Upper lobe of left lung (tissue), 6 donors: Measurements from ENCODE around the gene ZCCHC7. TPM values are rescaled to one million over a fixed set of nuclear protein-coding genes. Genes with fewer than 3 reads are reported as not detected.

Source experiments
- ATAC-seq, 2 donors: fragments of 200-7000 bp; cut with Tn5 transposase; one replicate each; pipeline ENCODE4 v1.9.1; 2022; ENCODE audit warnings: mild to moderate bottlenecking in 2 of 2, moderate library complexity in 2 of 2; ENCODE audit not compliant: low FRiP score in 2 of 2
- DNase-seq, 2 donors: peaks; one replicate each; pipeline ENCODE4 v3.0.0-alpha.2; 2019 to 2020
- H3K27ac ChIP-seq, 4 donors: fragments of 200-600 bp; sonication (generic); one replicate each; pipeline ENCODE4 v1.5.1; 2016 to 2019
- H3K27me3 ChIP-seq, 4 donors: fragments of 200-600 bp; sonication (generic); one replicate each; pipeline ENCODE4 v1.5.1; 2017 to 2019
- H3K36me3 ChIP-seq, 4 donors: fragments of 200-600 bp; sonication (generic); one replicate each; pipeline ENCODE4 v1.5.1; 2016 to 2019
- H3K4me1 ChIP-seq, 4 donors: fragments of 200-600 bp; sonication (generic); one replicate each; pipeline ENCODE4 v1.5.1; 2018 to 2019
- H3K4me3 ChIP-seq, 4 donors: fragments of 200-600 bp; sonication (generic); one replicate each; pipeline ENCODE4 v1.5.1; 2017 to 2019; ENCODE audit warnings: mild to moderate bottlenecking in 2 of 4, moderate library complexity in 1 of 4
- H3K9me3 ChIP-seq, 4 donors: fragments of 200-600 bp; sonication (generic); one replicate each; pipeline ENCODE4 v1.5.1; 2018 to 2019
- CTCF ChIP-seq, 6 experiments: fragments of 450-650 bp in 4 of 6; fragments of 200-600 bp in 2 of 6; sonication (generic) in 2 of 6; IDR thresholded peaks; one replicate each; pipeline ENCODE4 v1.5.1; 2016 to 2019; ENCODE audit warnings: antibody characterized with exemption in 6 of 6
- EP300 ChIP-seq, 4 donors: sonication (generic); formaldehyde crosslinking; IDR thresholded peaks; one replicate each; pipeline ENCODE4 v1.5.1; 2017; ENCODE audit warnings: antibody characterized with exemption in 4 of 4, control low read depth in 2 of 4
- POLR2A ChIP-seq, 4 donors: fragments of 450-650 bp; IDR thresholded peaks; one replicate each; pipeline ENCODE4 v1.5.1; 2016 to 2017; ENCODE audit warnings: antibody characterized with exemption in 4 of 4, mild to moderate bottlenecking in 2 of 4
- POLR2AphosphoS5 ChIP-seq, 2 donors: sonication (generic); formaldehyde crosslinking; IDR thresholded peaks; one replicate each; pipeline ENCODE4 v1.5.1; 2017; ENCODE audit warnings: antibody characterized with exemption in 2 of 2
- WGBS, 2 donors: methylation state at CpG; one replicate each; pipeline ENCODE4 v1.1.5; 2017 to 2018; 5-methylcytosine and 5-hydroxymethylcytosine counted together
- total RNA-seq, 6 donors: library from RNA; depleted of rRNA in 4 of 6; stranded (reverse); fragments of >200 nt in 4 of 6; gene quantifications; one replicate each; pipeline versions ENCODE4 v1.1.0 to v1.2.1, GENCODE V29; 2016 to 2021
- donor health status: DM: no; HTN: no; CAD: no; lungs with moderate emphysema.
- donor health status: DM: no; HTN: yes; CAD: no; lungs with severe emphysema.

Gene ZCCHC7
- total RNA-seq, 6 donors from 2014 or later, result 11.1 to 44.0 (median 18.7) TPM

DNA sequence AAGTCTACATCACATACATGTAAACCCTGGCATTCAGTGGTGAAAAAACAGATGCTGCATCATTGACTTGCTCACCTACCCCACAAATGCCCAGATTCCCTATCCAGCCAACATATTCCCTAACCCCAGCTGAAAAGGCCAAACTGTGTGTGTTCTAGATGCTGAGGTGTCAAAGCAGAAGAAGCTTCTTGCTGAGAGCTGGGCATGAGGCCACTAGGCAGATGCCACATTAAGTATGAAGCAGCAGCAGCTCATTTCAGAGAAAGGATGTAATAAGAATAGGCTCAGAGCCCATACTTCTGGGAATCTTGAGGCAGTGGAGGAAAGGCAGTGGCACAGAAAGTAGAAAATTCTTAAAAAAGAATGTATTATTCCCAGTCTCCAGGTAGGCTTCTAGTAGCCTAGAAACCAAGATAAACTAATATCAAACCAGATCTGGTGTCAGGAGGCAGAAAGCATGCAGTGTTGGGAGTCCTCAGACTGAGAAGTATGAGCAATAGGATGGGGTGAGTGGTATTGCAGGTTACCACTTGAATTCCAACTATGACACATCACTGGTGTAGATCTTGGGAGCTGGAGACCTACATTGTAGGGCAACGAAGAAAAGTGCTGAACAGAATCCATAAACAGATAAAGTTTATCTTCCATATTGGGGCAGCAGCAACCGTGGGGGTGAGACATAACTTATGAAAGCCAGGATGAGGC is 230.3 kb downstream of the ZCCHC7 start:
- Histone ChIP-seq H3K27ac (no peak overlapping the region), H3K36me3 (peaks cover 0 to 15% (median 0%) of the 10 kb centered on the region in 4 donors), H3K27me3 (no peaks in the 10 kb centered on the region), H3K4me3 (no peak overlapping the region), H3K9me3 (no peaks in the 10 kb centered on the region), H3K4me1 (no peaks in the 10 kb centered on the region)
- WGBS, 2 donors, result 69 to 97% methylated on average over 2 of the region's 2 CpGs
- TF ChIP-seq POLR2A (IDR thresholded peaks at IDR 0.05) (no peak), EP300 (IDR thresholded peaks at IDR 0.05) (no peak), POLR2AphosphoS5 (IDR thresholded peaks at IDR 0.05) (no peak), CTCF (IDR thresholded peaks at IDR 0.05) (no peak)
- ATAC-seq (no peak), DNase-seq (no peak)

GRCh38 chr9:37353791-37354190 is 233.4 kb downstream of the ZCCHC7 start:
- no peaks in the 10 kb centered on the region for H3K27me3 ChIP-seq
- H3K4me1 ChIP-seq, result no peaks in the 10 kb centered on the region
- TF ChIP-seq POLR2AphosphoS5 (IDR thresholded peaks at IDR 0.05) (no peak), POLR2A (IDR thresholded peaks at IDR 0.05) (no peak), CTCF (IDR thresholded peaks at IDR 0.05) (no peak), EP300 (IDR thresholded peaks at IDR 0.05) (no peak)
- H3K9me3 ChIP-seq, result no peaks in the 10 kb centered on the region
- H3K4me3 ChIP-seq, result no peak overlapping the region
- WGBS, 2 donors, result 93% methylated on average over 2 of the region's 2 CpGs
- DNase-seq, result no peak
- ATAC-seq, result no peak
- peaks cover 0 to 35% (median 3%) of the 10 kb centered on the region in 4 donors for H3K36me3 ChIP-seq
- no peak overlapping the region for H3K27ac ChIP-seq

DNA sequence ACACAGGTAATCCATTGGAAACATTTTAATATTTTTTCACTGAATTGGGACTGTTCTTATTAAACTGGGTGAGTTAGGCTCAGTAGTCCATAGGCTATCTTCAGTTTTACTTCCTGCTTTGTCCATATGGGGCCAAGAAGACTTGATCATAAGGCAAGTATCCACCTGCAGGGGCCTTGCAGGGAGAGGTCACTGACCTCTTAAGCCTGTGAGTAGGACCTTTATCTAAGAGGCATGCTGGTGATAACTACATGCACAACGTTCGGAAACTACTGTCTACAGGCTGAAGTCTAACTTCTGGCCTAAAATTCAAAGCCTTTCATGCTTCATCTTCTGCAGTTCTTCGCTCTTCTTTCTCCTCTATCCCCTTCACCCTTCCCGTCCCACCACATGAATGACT is 242.1 kb downstream of the ZCCHC7 start:
- DNase-seq, result no peak

GRCh38 chr9:37363124-37363523 is 242.8 kb downstream of the ZCCHC7 start:
- DNase-seq, result no peak
- ATAC-seq, result no peak
- Histone ChIP-seq H3K27ac (no peak overlapping the region), H3K4me3 (no peak overlapping the region), H3K9me3 (no peaks in the 10 kb centered on the region), H3K27me3 (no peaks in the 10 kb centered on the region), H3K4me1 (no peaks in the 10 kb centered on the region), H3K36me3 (peaks cover 0 to 2% (median 0%) of the 10 kb centered on the region in 4 donors)
- 89 to 98% methylated on average over 4 of the region's 4 CpGs for WGBS, 2 donors
- TF ChIP-seq POLR2AphosphoS5 (IDR thresholded peaks at IDR 0.05), result no peak
- TF ChIP-seq POLR2A (IDR thresholded peaks at IDR 0.05), result no peak
- TF ChIP-seq CTCF (IDR thresholded peaks at IDR 0.05), result no peak
- TF ChIP-seq EP300 (IDR thresholded peaks at IDR 0.05), result no peak

More for the DNA sequence above, 242.1 kb downstream of the ZCCHC7 start:
- no peak for ATAC-seq
- Histone ChIP-seq H3K4me3 (no peak overlapping the region), H3K27me3 (no peaks in the 10 kb centered on the region), H3K27ac (no peak overlapping the region), H3K4me1 (no peaks in the 10 kb centered on the region), H3K36me3 (peaks cover 0 to 5% (median 1%) of the 10 kb centered on the region in 4 donors), H3K9me3 (no peaks in the 10 kb centered on the region)
- 87 to 95% methylated on average over 4 of the region's 4 CpGs for WGBS, 2 donors
- TF ChIP-seq CTCF (IDR thresholded peaks at IDR 0.05) (no peak), POLR2A (IDR thresholded peaks at IDR 0.05) (no peak), POLR2AphosphoS5 (IDR thresholded peaks at IDR 0.05) (no peak), EP300 (IDR thresholded peaks at IDR 0.05) (no peak)

- H3K4me3 ChIP-seq, result no peak overlapping the region
These were observed 243.8 kb downstream of the ZCCHC7 start for GRCh38 chr9:37364136-37364535.

More at GRCh38 chr9:37364136-37364535, 243.8 kb downstream of the ZCCHC7 start:
- Histone ChIP-seq H3K36me3 (no peaks in the 10 kb centered on the region), H3K9me3 (no peaks in the 10 kb centered on the region), H3K27me3 (no peaks in the 10 kb centered on the region), H3K27ac (no peak overlapping the region), H3K4me1 (no peaks in the 10 kb centered on the region)
- DNase-seq (no peak), ATAC-seq (no peak)
- 85 to 88% methylated on average over 4 of the region's 4 CpGs for WGBS, 2 donors
- no peak for TF ChIP-seq EP300 (IDR thresholded peaks at IDR 0.05)
- no peak for TF ChIP-seq POLR2A (IDR thresholded peaks at IDR 0.05)
